ENCODE measurements around the gene RAB11FIP2. TPM values are rescaled to one million over a fixed set of nuclear protein-coding genes. Genes with fewer than 3 reads are reported as not detected.

Gene RAB11FIP2
- total and polyA plus RNA-seq, 2 of the 8 experiments (the other 6 are each of a cell fraction or from before 2014, with no cell fraction given), result 3.1 to 12.7 TPM

DNA sequence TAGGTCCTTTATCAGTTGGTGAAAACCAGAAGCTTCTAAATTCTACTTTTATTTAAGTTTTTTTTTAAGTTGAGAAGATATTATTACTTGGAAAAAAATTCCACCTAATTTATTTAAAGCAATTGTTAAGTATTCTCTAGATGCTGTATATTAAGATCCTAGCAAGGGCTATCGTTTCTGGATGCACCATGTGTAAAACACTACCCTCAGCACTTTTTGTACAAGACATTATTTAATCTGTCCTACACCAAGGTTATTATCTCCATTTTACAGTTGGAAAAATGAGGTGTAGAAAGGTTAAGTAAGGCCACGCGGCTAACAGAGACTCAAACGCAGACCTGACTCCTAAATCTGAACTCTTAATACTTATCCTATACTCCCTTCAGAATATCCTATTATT lies 19.8 kb downstream of the RAB11FIP2 start:
- Histone ChIP-seq H2BK120ac (replicated peaks; ENCODE audit: low read depth, low read length) (no peak overlapping the region), H3K56ac (replicated peaks; ENCODE audit: insufficient read length, low read depth, low read length) (no peak overlapping the region), H4K91ac (replicated peaks; ENCODE audit: insufficient read length, low read length) (no peak overlapping the region), H3K9ac (replicated peaks in 1 of 4; ENCODE audit: extremely low read depth in 1 of 4, low read depth in 3 of 4, low read length in 3 of 4) (no peak overlapping the region), H2AFZ (ENCODE audit: low read length) (no peak overlapping the region), H3K14ac (ENCODE audit: insufficient read length) (no peak overlapping the region), H2BK12ac (ENCODE audit: low read depth, low read length) (no peak overlapping the region), H2AK5ac (ENCODE audit: low read depth, low read length) (no peak overlapping the region), H3K23me2 (ENCODE audit: low read depth, low read length) (no peaks in the 10 kb centered on the region), H3K4me1 (replicated peaks in 1 of 4; ENCODE audit: control insufficient read depth in 3 of 4, insufficient read depth in 4 of 4, low read length in 3 of 4) (peaks cover 0 to 8% (median 1%) of the 10 kb centered on the region in 4 experiments; a peak in 3 of 7 replicates), H4K8ac (ENCODE audit: extremely low read depth, insufficient read depth, low read length) (no peak overlapping the region), H3K27ac (ENCODE audit: low read depth, low read length) (no peak overlapping the region), H3K79me1 (ENCODE audit: low read depth, low read length) (no peaks in the 10 kb centered on the region), H3K4me3 (ENCODE audit: extremely low read depth in 1 of 4, insufficient read depth in 2 of 4, low read depth in 3 of 4, low read length in 4 of 4) (no peak overlapping the region), H3K23ac (ENCODE audit: insufficient read length) (no peak overlapping the region), H2BK20ac (ENCODE audit: low read length) (no peak overlapping the region), H3K36me3 (ENCODE audit: control insufficient read depth in 2 of 4, insufficient read depth in 4 of 4, low read length in 3 of 4) (no peaks in the 10 kb centered on the region), H4K20me1 (replicated peaks in 1 of 2; ENCODE audit: control insufficient read depth in 1 of 2, insufficient read depth in 2 of 2, low read length in 2 of 2) (peaks cover 0 to 2% of the 10 kb centered on the region in 2 experiments), H2BK15ac (ENCODE audit: low read length) (no peak overlapping the region), H3K4ac (replicated peaks; ENCODE audit: insufficient read length, low read depth, low read length) (no peak overlapping the region), H3K9me3 (ENCODE audit: insufficient read depth in 2 of 2, low read depth in 1 of 2, low read length in 1 of 2) (no peaks in the 10 kb centered on the region), H3K18ac (ENCODE audit: extremely low read depth, low read length) (no peak overlapping the region), H3K4me2 (ENCODE audit: insufficient read depth in 1 of 2, low read depth in 2 of 2, low read length in 2 of 2) (no peak overlapping the region), H2BK5ac (ENCODE audit: low read depth, low read length) (no peak overlapping the region), H4K5ac (ENCODE audit: insufficient read length, low read depth, low read length) (no peak overlapping the region), H3K27me3 (replicated peaks in 1 of 4; ENCODE audit: control insufficient read depth in 3 of 4, extremely low read depth in 1 of 4, insufficient read depth in 3 of 4, low read length in 3 of 4) (no peaks in the 10 kb centered on the region), H3K79me2 (ENCODE audit: control insufficient read depth in 1 of 2, insufficient read depth in 2 of 2, low read length in 2 of 2) (no peaks in the 10 kb centered on the region)
- DNase-seq (ENCODE audit: low read depth in 1 of 2, low spot score in 2 of 2) (no peak), FAIRE-seq (no peak)
- ChIA-PET CTCF (ENCODE audit: partially characterized antibody) (interaction anchor here (0.6 to 1.4 kb wide), 3 partner anchors 214 to 538 kb away, joined by 3 to 4 read pairs (median 3); no protein-coding TSS in a partner anchor), POLR2A (ENCODE audit: partially characterized antibody) (no interaction called here)
- TF ChIP-seq PHF8 (conservative IDR thresholded peaks at IDR 0.05; ENCODE audit: low read depth, low read length) (no peak), TAF7 (optimal IDR thresholded peaks at IDR 0.05; ENCODE audit: borderline replicate concordance, low read depth, low read length) (no peak), CEBPB (IDR thresholded peaks at IDR 0.05; ENCODE audit: low read depth, low read length) (no peak), GABPA (IDR thresholded peaks at IDR 0.05; ENCODE audit: borderline replicate concordance, insufficient read depth, low read length) (no peak), RFX5 (IDR thresholded peaks at IDR 0.05; ENCODE audit: borderline replicate concordance, low read depth, low read length) (no peak), JUND (IDR thresholded peaks at IDR 0.05; ENCODE audit: low read length) (no peak), HDAC6 (IDR thresholded peaks at IDR 0.05; ENCODE audit: low read depth, low read length) (no peak), SP1 (IDR thresholded peaks at IDR 0.05; ENCODE audit: low read depth, low read length) (no peak), TBP (IDR thresholded peaks at IDR 0.05; ENCODE audit: low read depth, low read length) (no peak), TEAD4 (IDR thresholded peaks at IDR 0.05; ENCODE audit: low read depth, low read length) (no peak), RNF2 (IDR thresholded peaks at IDR 0.05; ENCODE audit: borderline replicate concordance, low read depth, low read length, missing control alignments, poor library complexity, severe bottlenecking) (no peak), FOSL1 (IDR thresholded peaks at IDR 0.05; ENCODE audit: insufficient read depth, low read depth, low read length) (no peak), CHD2 (IDR thresholded peaks at IDR 0.05; ENCODE audit: low read length) (no peak)
- WGBS, 2 experiments (ENCODE audit: extremely low coverage in 1 of 2, insufficient coverage in 1 of 2, insufficient read length in 1 of 2, insufficient replicate concordance in 2 of 2, low coverage in 1 of 2, low lambda C conversion rate in 2 of 2, missing lambda C conversion rate in 1 of 2), result 92% methylated on average over 4 of the region's 4 CpGs; no CpG with 5 or more reads in 1 of the 2 experiments
